Activated naive CD4-positive, alpha-beta T cell treated with anti-CD3 and anti-CD28 coated beads, Interleukin-2, amount 10 ng/mL, durations not matched to agents 7 days and 5 days (primary cell): Measurements from ENCODE around the gene SLC16A12.
"Not testable (repeated sequence)": the region's sequence is repeated elsewhere in the genome, so short reads cannot be mapped to it uniquely, and the experiment has no call there.

ENCODE experiments used
- CTCF ChIA-PET: fragments of 350-600 bp; sonication (Branson Sonifier 250); formaldehyde crosslinking; loops from one replicate; lab custom pipeline; 2021; ENCODE audit warnings: antibody characterized with exemption; lab: Charles Lee
- DNase-seq: peaks from one replicate; pipeline ENCODE4 v3.0.0-alpha.2; 2020
- H3K27ac Mint-ChIP-seq: one replicate; pipeline ENCODE4 v1.8.0; 2021; ENCODE audit warnings: mild to moderate bottlenecking, moderate library complexity, mixed read lengths
- H3K27me3 Mint-ChIP-seq: one replicate; pipeline ENCODE4 v1.8.0; 2021; ENCODE audit warnings: mild to moderate bottlenecking, mixed read lengths
- H3K36me3 Mint-ChIP-seq: one replicate; pipeline ENCODE4 v1.8.0; 2021; ENCODE audit warnings: mixed read lengths
- H3K4me1 Mint-ChIP-seq: one replicate; pipeline ENCODE4 v1.8.0; 2021; ENCODE audit warnings: mixed read lengths
- H3K4me3 Mint-ChIP-seq: one replicate; pipeline ENCODE4 v1.8.0; 2021; ENCODE audit warnings: mild to moderate bottlenecking, moderate library complexity, mixed read lengths
- H3K9me3 Mint-ChIP-seq: one replicate; pipeline ENCODE4 v1.8.0; 2021; ENCODE audit warnings: mixed read lengths

The SLC16A12 gene

GRCh38 chr10:89556600-89556999 lies 21.2 kb upstream of the SLC16A12 start:
- no peaks in the 10 kb centered on the region for H3K36me3 Mint-ChIP-seq
- no peak for DNase-seq
- CTCF ChIA-PET: interaction anchor here (2.0 kb wide), 1 partner anchor 339 kb away, joined by 5 read pairs; no protein-coding TSS in a partner anchor
- H3K27ac Mint-ChIP-seq: no peak overlapping the region
- no peaks in the 10 kb centered on the region for H3K4me1 Mint-ChIP-seq
- peaks cover 11% of the 10 kb centered on the region for H3K27me3 Mint-ChIP-seq
- H3K9me3 Mint-ChIP-seq: no peaks in the 10 kb centered on the region
- no peak overlapping the region for H3K4me3 Mint-ChIP-seq

DNA sequence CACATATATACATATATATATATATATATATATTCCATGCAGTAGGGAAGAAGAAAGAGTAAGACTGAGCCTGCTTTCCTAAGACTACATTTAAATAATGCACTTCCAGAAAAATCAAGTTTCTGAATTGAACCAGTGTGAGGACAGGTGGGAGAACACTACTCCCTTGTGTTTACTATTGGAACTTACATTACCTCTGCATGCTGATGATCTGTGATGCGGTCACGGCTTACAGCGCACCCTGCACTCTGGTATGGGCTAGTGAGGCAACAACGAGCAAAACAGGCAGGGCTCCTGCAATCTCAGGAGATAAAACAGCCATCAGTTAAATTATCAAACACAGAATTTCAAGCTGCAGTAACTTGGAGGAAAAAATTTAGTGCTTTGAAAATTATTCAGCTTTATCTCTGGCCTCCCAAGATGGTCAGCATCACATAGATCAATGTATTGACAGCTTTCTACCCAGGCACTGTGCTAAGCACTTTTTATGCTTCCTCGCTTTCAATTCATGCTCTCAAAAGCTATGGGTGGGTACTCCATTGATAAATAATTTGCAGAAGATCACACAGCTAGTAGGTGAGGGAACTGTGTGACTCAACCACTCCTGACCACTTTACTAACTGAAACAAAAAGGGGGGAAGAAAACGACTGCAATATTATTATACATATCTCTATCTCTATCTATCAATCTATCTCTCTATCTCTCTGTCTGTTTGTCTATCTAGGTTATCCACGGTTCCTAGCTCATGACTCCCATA lies 20.5 kb upstream of the SLC16A12 start:
- no peak for DNase-seq
- H3K9me3 Mint-ChIP-seq: no peaks in the 10 kb centered on the region
- no peak overlapping the region for H3K27ac Mint-ChIP-seq
- H3K27me3 Mint-ChIP-seq: peaks cover 8% of the 10 kb centered on the region
- CTCF ChIA-PET: interaction anchor here (0.7 to 2.0 kb wide), 3 partner anchors 88 to 338 kb away, joined by 3 to 5 read pairs (median 3); no protein-coding TSS in a partner anchor
- H3K4me3 Mint-ChIP-seq: no peak overlapping the region
- no peaks in the 10 kb centered on the region for H3K4me1 Mint-ChIP-seq
- H3K36me3 Mint-ChIP-seq: no peaks in the 10 kb centered on the region

- Mint-ChIP-seq H3K36me3 (no peaks in the 10 kb centered on the region), H3K4me1 (no peaks in the 10 kb centered on the region), H3K27ac (no peak overlapping the region), H3K27me3 (peaks cover 8% of the 10 kb centered on the region), H3K9me3 (no peaks in the 10 kb centered on the region), H3K4me3 (no peak overlapping the region)
- CTCF ChIA-PET: interaction anchor here (0.8 kb wide), 1 partner anchor 163 kb away, joined by 3 read pairs; no protein-coding TSS in a partner anchor
- DNase-seq: no peak
These were observed 19.0 kb upstream of the SLC16A12 start for GRCh38 chr10:89554433-89554832.

DNA sequence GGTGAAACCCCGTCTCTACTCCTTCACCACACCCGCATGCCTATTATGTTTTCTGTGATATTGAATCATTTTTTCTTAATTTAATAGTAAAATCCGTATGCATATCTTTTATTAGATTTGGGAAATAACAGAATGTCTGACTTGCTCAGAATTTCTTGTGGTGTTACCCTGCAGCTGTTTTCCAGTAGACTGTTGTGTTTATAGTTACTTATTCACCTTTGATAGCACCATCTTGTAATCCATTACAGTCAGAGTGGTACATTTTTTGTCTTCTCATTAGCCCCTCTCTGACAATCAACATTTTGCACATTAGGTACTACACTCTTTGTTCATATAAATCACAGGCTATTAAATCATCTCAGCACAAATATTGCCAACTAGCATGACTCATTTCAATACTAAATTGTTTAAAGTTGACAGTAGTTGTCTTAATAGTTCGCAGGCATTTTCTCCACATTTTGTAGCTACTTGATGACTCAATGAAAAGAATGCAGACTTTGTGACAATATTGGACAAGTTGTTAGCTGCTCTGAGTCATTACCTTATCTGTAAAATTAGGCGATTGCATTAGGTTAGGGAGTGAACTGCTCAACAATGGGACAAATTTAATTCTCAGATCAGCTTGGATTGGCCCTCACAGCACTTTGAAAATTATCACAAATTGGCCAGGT lies 17.8 kb upstream of the SLC16A12 start:
- H3K36me3 Mint-ChIP-seq: no peaks in the 10 kb centered on the region
- H3K27ac Mint-ChIP-seq: no peak overlapping the region
- CTCF ChIA-PET: interaction anchor here (1.8 kb wide), 1 partner anchor 11 kb away, joined by 4 read pairs; no protein-coding TSS in a partner anchor

DNA sequence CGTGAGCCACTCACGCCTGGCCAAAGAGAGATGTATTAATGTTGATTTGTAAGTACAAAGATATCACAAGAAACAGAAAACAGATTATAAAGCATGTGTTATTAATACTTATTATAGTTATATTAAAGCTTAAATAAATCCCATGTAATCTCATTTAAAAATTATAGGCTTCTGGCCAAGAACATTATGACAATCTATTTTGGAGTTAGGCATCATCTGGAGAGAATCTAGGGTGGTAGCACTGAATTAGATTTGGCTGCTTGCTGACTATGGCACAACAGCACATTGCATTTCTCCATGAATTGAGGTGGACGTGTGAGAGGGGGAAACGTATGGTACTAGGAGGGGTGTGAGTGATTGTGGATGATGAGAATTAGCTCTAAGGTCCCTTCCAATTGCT lies 16.8 kb upstream of the SLC16A12 start:
- Mint-ChIP-seq H3K9me3 (no peaks in the 10 kb centered on the region), H3K4me3 (no peak overlapping the region), H3K4me1 (no peaks in the 10 kb centered on the region), H3K36me3 (no peaks in the 10 kb centered on the region), H3K27ac (no peak overlapping the region), H3K27me3 (peaks cover 19% of the 10 kb centered on the region)
- CTCF ChIA-PET: interaction anchor here (1.8 kb wide), 1 partner anchor 12 kb away, joined by 4 read pairs; no protein-coding TSS in a partner anchor
- no peak for DNase-seq

More for the DNA sequence above, 17.8 kb upstream of the SLC16A12 start:
- H3K27me3 Mint-ChIP-seq: peaks cover 13% of the 10 kb centered on the region
- no peak overlapping the region for H3K4me3 Mint-ChIP-seq
- no peak for DNase-seq
- H3K4me1 Mint-ChIP-seq: no peaks in the 10 kb centered on the region
- no peaks in the 10 kb centered on the region for H3K9me3 Mint-ChIP-seq

GRCh38 chr10:89550509-89550908 lies 15.1 kb upstream of the SLC16A12 start:
- Mint-ChIP-seq H3K4me3 (no peak overlapping the region), H3K27me3 (peaks cover 19% of the 10 kb centered on the region), H3K36me3 (no peaks in the 10 kb centered on the region), H3K27ac (no peak overlapping the region), H3K9me3 (no peaks in the 10 kb centered on the region), H3K4me1 (no peaks in the 10 kb centered on the region)
- CTCF ChIA-PET: no interaction called here
- no peak for DNase-seq

GRCh38 chr10:89549510-89549909 lies 14.1 kb upstream of the SLC16A12 start:
- H3K36me3 Mint-ChIP-seq: no peaks in the 10 kb centered on the region
- no peaks in the 10 kb centered on the region for H3K4me1 Mint-ChIP-seq
- peaks cover 19% of the 10 kb centered on the region for H3K27me3 Mint-ChIP-seq
- H3K9me3 Mint-ChIP-seq: no peaks in the 10 kb centered on the region
- no peak overlapping the region for H3K27ac Mint-ChIP-seq
- DNase-seq: no peak
- CTCF ChIA-PET: no interaction called here
- H3K4me3 Mint-ChIP-seq: no peak overlapping the region

GRCh38 chr10:89548673-89549072 lies 13.3 kb upstream of the SLC16A12 start:
- CTCF ChIA-PET: no interaction called here
- no peaks in the 10 kb centered on the region for H3K36me3 Mint-ChIP-seq
- H3K4me3 Mint-ChIP-seq: no peak overlapping the region
- no peak overlapping the region for H3K27ac Mint-ChIP-seq
- no peak for DNase-seq
- peaks cover 13% of the 10 kb centered on the region for H3K27me3 Mint-ChIP-seq
- no peaks in the 10 kb centered on the region for H3K4me1 Mint-ChIP-seq
- no peaks in the 10 kb centered on the region for H3K9me3 Mint-ChIP-seq

DNA sequence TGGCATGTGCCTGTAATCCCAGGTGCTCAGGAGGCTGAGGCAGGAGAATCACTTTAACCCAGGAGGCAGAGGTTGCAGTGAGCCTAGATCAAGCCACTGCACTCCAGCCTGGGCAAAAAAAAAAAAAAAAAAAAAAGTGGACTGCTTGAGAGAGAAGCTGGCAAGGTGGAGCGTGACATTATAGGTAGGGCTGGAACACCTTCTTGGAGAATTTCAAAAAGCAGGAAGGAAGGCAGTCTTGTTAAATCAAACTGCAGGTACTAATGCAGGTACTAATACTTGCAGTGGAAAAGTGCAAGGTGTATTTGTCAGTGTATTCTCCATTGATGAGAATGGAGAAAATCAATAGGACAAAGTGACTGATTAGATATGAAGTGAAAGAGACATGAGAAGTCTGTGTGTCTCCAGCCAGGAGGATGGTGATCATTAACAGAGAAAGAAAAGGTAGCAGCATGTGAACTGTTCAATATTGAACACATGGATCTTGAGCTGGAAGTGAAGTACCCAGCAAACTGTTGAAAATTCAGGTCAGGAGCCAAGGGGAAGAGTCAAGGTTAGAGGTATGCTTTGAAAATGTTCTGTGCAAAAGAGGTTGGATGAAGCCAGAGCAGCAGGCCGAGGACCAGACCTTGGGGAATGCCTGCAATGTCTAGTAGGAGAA lies 12.6 kb upstream of the SLC16A12 start:
- peaks cover 12% of the 10 kb centered on the region for H3K27me3 Mint-ChIP-seq
- H3K4me1 Mint-ChIP-seq: no peaks in the 10 kb centered on the region
- DNase-seq: no peak
- no peaks in the 10 kb centered on the region for H3K9me3 Mint-ChIP-seq
- no peak overlapping the region for H3K4me3 Mint-ChIP-seq
- CTCF ChIA-PET: no interaction called here
- no peaks in the 10 kb centered on the region for H3K36me3 Mint-ChIP-seq
- no peak overlapping the region for H3K27ac Mint-ChIP-seq

GRCh38 chr10:89546651-89547050 lies 11.3 kb upstream of the SLC16A12 start:
- H3K4me1 Mint-ChIP-seq, H3K9me3 Mint-ChIP-seq, DNase-seq, CTCF ChIA-PET, H3K27ac Mint-ChIP-seq, H3K4me3 Mint-ChIP-seq, H3K36me3 Mint-ChIP-seq: not testable (repeated sequence)
- peaks cover 12% of the 10 kb centered on the region for H3K27me3 Mint-ChIP-seq

- Mint-ChIP-seq H3K27me3 (peaks cover 25% of the 10 kb centered on the region), H3K27ac (no peak overlapping the region), H3K9me3 (no peaks in the 10 kb centered on the region), H3K36me3 (no peaks in the 10 kb centered on the region), H3K4me1 (no peaks in the 10 kb centered on the region), H3K4me3 (no peak overlapping the region)
- DNase-seq: no peak
- CTCF ChIA-PET: interaction anchor here (0.6 to 0.9 kb wide), 2 partner anchors 23 to 125 kb away, joined by 3 read pairs; no protein-coding TSS in a partner anchor
These were observed 8.4 kb upstream of the SLC16A12 start for GRCh38 chr10:89543841-89544240.

DNA sequence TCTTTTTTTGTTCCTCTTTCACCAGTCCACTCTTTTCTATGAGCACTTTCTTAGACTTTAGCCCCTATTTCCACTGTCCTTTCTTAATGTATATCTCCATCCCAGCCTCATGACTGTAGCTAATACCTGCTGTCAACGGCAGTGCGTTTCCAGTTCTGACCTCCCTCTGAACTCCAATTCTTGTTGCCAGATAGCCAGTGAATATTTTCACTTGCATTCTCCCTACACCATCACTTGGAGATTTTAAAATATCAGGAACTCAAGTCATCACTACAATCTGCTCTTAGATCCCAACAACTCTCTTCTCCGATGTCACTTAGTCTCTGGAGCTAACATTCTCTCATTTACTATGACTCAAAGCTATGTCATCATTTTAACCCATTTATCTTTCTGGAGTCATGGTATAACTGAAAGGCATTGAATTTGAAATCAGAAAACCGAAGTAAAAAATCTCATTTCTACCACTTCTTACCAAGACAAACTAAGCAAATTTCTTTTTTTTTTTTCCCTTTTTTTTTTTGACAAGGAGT lies 5.1 kb upstream of the SLC16A12 start:
- Mint-ChIP-seq H3K27me3 (peaks cover 38% of the 10 kb centered on the region), H3K36me3 (no peaks in the 10 kb centered on the region), H3K4me3 (no peak overlapping the region), H3K9me3 (no peaks in the 10 kb centered on the region), H3K4me1 (peaks cover 5% of the 10 kb centered on the region), H3K27ac (no peak overlapping the region)
- CTCF ChIA-PET: no interaction called here
- DNase-seq: no peak

GRCh38 chr10:89537364-89537763 lies 2.0 kb upstream of the SLC16A12 start:
- Mint-ChIP-seq H3K9me3 (no peaks in the 10 kb centered on the region), H3K27ac (no peak overlapping the region), H3K4me3 (no peak overlapping the region), H3K27me3 (peaks cover 67% of the 10 kb centered on the region), H3K4me1 (peaks cover 14% of the 10 kb centered on the region), H3K36me3 (no peaks in the 10 kb centered on the region)
- CTCF ChIA-PET: no interaction called here
- DNase-seq: no peak

DNA sequence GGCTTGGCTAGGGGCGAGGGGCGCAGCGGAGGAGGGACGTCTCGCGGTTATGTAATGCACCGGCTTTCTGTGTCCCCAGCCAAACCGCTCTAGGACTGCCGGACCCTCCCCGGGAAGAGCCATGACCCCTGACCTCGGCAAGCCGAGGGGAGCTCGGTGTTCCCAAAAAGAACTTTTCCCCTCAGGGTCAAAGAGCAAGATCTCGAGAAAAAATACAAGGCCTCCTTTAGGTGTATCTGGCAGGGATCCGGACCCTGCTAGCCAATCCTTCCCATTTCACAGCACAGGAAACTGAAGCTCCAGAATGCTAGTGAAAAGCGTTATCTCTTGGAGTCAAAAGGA lies 590 bp upstream of the SLC16A12 start:
- H3K27ac Mint-ChIP-seq: no peak overlapping the region
- CTCF ChIA-PET: no interaction called here
- no peaks in the 10 kb centered on the region for H3K9me3 Mint-ChIP-seq
- H3K36me3 Mint-ChIP-seq: no peaks in the 10 kb centered on the region
- no peak overlapping the region for H3K4me3 Mint-ChIP-seq
- DNase-seq: no peak
- peaks cover 76% of the 10 kb centered on the region for H3K27me3 Mint-ChIP-seq
- H3K4me1 Mint-ChIP-seq: peaks cover 14% of the 10 kb centered on the region
